ENCODE measurements around the gene RBM10. TPM values are rescaled to one million over a fixed set of nuclear protein-coding genes. Genes with fewer than 3 reads are reported as not detected.

Gene RBM10
- polyA plus RNA-seq, 6 donors from 2014 or later: 11.4 to 33.9 (median 22.1) TPM

DNA sequence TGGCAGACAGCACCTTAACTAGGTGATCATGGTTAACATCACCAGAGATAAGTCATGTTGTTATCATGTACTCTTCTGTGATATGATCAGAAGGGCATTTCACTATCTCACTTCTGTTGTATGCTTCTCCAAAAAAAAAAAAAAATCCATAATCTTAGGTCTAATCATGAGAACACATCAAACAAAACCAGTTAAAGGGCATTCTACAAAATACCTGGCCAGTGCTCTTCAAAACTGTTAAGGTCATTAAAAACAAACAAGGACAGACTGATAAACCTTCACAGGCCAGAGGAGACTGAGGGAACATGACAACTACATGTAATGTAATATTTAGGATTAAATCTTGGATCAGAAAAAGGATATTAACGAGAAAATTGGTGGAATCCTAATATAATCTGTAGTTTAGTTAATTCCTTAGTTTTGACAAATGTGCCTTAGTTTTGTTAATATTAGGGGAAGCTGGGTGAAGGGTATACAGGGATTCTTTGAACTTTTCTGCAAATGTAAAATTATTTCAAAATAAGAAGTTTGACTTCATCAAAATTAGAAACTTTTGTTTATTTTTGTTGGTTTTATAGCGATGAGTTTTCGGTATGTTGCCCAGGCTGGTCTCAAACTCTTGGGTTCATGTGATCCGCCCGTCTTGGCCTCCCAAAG, 18.0 kb downstream of the RBM10 start:
- DNase-seq (no peak), ATAC-seq (ENCODE audit: low read depth in 2 of 2) (no peak)
- no peak overlapping the region for H3K4me3 Mint-ChIP-seq
- peaks cover 0 to 16% (median 0%) of the 10 kb centered on the region in 3 donors for H3K4me1 Mint-ChIP-seq
- H3K27me3 Mint-ChIP-seq: no peaks in the 10 kb centered on the region
- H3K36me3 Mint-ChIP-seq: no peaks in the 10 kb centered on the region
- H3K27ac Mint-ChIP-seq: peak overlapping the region in 2 of 6 donors; percentile 26 to 62
- peaks cover 0 to 7% (median 0%) of the 10 kb centered on the region in 7 donors for H3K9me3 Mint-ChIP-seq

DNA sequence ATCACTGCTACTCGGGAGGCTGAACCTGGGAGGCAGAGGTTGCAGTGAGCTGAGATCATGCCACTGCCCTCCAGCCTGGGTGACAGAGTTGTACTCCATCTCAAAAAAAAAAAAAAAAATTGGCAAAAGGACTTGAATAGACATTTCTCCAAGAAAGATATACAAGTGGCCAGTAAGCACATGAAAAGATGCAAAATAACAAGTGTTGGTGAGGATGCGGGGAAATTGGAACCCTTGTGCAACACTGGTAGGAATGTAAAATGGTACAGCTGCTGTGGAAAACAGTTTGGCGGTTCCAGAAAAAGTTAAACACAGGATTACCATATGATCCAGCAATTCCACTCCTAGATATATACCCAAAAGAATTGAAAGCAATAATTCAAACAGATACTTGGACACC, 19.4 kb downstream of the RBM10 start:
- Mint-ChIP-seq H3K27me3 (no peaks in the 10 kb centered on the region), H3K36me3 (no peaks in the 10 kb centered on the region), H3K4me1 (peaks cover 0 to 16% (median 0%) of the 10 kb centered on the region in 3 donors), H3K27ac (peak overlapping the region in 1 of 6 donors; percentile 2), H3K9me3 (peaks cover 0 to 7% (median 0%) of the 10 kb centered on the region in 7 donors), H3K4me3 (no peak overlapping the region)
- ATAC-seq (ENCODE audit: low read depth in 2 of 2) (no peak), DNase-seq (no peak)

GRCh38 chrX:47166126-47166525, 21.1 kb downstream of the RBM10 start:
- no peak for ATAC-seq (ENCODE audit: low read depth in 2 of 2)
- Mint-ChIP-seq H3K27me3 (no peaks in the 10 kb centered on the region), H3K9me3 (peaks cover 0 to 7% (median 0%) of the 10 kb centered on the region in 7 donors), H3K27ac (peak overlapping the region in 1 of 6 donors; percentile 82), H3K4me3 (no peak overlapping the region), H3K4me1 (peaks cover 0 to 5% (median 0%) of the 10 kb centered on the region in 3 donors), H3K36me3 (no peaks in the 10 kb centered on the region)
- DNase-seq: no peak

DNA sequence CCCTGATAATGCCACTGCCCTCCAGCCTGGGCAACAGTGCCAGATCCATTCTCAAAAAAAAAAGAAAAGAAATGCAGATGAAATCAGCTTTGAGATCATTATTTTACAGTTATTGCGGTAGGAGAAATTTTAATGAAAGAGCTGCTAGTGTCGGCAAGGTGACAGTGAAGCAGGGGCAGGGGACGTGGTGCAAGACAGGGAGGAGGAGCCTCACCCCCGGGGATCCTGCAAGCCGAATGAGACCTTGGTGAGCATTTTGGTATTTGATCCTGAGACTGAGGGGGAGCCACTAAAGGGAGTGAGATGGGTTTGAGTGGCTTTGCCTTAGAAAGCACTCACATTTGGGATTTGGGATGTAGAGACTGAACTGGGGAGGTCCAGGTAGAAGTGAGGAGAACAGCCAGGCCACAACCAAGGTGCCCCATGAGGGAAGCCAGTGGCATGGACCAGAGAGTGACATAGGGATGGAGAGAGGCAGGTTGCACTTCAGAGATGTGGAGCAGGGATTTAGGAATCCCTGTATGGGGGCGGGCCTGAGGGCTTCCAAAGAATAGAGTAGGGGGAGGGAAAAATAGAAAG, 23.6 kb downstream of the RBM10 start:
- Mint-ChIP-seq H3K27me3 (peaks cover 0 to 15% (median 0%) of the 10 kb centered on the region in 3 donors), H3K4me1 (peaks cover 0 to 7% (median under 1%) of the 10 kb centered on the region in 3 donors), H3K9me3 (peaks cover 0 to 7% (median 0%) of the 10 kb centered on the region in 7 donors), H3K4me3 (peak overlapping the region in 1 of 8 donors; percentile 56), H3K27ac (no peak overlapping the region), H3K36me3 (peaks cover 4 to 7% of the 10 kb centered on the region in 2 donors)
- DNase-seq (no peak), ATAC-seq (ENCODE audit: low read depth in 2 of 2) (no peak)

DNA sequence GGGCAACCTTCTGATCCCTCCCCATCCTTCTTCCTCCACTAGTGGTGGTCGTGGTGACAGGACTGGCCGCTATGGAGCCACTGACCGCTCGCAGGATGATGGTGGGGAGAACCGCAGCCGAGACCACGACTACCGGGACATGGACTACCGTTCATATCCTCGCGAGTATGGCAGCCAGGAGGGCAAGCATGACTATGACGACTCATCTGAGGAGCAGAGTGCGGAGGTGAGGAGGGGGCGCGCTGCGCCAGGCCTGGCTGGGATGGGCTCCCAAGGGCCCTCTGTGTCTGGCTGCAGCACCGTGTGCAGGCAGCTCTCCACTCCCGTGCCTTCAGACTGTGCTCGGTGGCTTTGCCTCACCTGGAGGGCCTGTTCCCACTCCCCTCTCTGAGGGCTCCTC, 24.3 kb downstream of the RBM10 start:
- DNase-seq (no peak), ATAC-seq (ENCODE audit: low read depth in 2 of 2) (no peak)
- Mint-ChIP-seq H3K36me3 (peaks cover 4 to 14% of the 10 kb centered on the region in 2 donors), H3K4me3 (no peak overlapping the region), H3K4me1 (peaks cover 0 to 7% (median 5%) of the 10 kb centered on the region in 3 donors), H3K27me3 (peaks cover 0 to 22% (median 0%) of the 10 kb centered on the region in 3 donors), H3K9me3 (peaks cover 0 to 7% (median 0%) of the 10 kb centered on the region in 7 donors), H3K27ac (no peak overlapping the region)

DNA sequence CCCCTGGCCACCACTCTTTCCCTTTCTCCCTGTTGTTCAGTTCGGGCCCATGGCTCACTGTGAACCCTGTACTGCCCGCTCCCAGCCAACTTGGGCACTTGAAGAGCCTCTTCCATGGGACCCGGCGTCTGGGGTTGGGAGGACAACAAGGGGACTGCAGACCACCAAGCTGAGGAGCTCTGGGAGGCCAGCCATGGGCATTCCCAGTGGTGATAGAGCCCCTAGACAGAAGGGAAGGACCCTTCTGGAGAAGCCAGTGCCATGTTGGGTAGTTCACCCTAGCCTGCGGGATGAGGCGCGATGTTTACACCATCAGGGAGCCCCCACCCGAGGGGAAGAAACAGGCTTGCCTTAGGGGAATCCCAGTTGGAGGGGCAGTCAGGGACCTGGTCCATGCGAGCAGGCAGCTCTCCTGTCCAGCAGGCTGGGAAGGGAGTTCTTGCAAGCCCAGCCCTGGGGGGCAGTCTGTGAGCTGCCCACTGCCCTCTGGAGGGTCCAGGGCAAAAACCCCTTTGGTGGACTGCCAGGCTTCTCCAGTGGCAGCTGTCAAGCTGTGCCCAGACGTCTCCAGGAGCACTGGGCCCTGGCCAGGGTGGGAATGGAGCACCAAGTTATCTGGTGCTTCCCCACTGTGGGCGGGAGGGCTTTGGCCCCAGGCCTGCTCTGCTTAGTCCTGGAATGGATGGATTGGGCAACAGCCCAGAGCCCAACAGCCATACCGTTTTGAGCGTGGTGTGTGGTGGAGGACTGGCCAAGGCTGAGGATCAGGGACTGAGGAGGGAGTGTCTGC, 24.9 kb downstream of the RBM10 start:
- Mint-ChIP-seq H3K4me3 (no peak overlapping the region), H3K9me3 (peaks cover 0 to 1% (median 0%) of the 10 kb centered on the region in 7 donors), H3K4me1 (peaks cover 0 to 7% (median 5%) of the 10 kb centered on the region in 3 donors), H3K36me3 (peaks cover 4 to 15% of the 10 kb centered on the region in 2 donors), H3K27ac (no peak overlapping the region), H3K27me3 (peaks cover 0 to 28% (median 0%) of the 10 kb centered on the region in 3 donors)
- ATAC-seq (ENCODE audit: low read depth in 2 of 2) (no peak), DNase-seq (no peak)

DNA sequence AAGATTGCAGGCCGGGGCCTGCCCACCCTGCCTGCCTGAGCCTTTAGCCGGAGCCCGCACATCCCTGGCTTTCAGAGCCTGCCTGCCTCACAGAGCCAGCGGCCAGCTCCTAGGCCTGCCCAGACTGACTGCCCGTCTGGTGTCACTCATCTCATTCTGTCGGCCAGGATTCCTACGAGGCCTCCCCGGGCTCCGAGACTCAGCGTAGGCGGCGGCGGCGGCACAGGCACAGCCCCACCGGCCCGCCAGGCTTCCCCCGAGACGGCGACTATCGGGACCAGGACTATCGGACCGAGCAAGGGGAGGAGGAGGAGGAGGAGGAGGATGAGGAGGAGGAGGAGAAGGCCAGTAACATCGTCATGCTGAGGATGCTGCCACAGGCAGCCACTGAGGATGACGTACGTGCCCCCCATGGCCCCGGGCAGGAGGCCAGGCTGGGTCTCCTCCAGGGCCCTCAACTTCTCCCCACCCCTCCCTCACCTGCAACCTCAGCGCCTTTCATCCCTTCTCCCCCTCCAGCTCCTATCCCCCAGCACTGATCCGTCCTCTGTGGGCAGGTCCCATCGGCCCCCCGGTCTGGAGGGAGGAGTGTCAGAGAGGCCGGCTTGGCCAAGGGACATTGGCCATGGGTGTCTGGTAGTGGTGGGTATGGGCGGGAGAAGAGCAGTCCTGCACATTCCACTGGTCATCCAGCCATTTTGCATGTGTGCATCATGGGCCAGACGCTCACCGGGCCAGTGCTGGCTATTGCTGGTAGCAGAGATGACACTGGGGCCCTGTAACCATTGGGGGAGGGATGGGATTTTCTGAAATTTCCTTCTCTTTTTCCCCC, 26.1 kb downstream of the RBM10 start:
- DNase-seq (no peak), ATAC-seq (ENCODE audit: low read depth in 2 of 2) (no peak)
- no peaks in the 10 kb centered on the region for H3K9me3 Mint-ChIP-seq
- H3K4me1 Mint-ChIP-seq: peaks cover 0 to 5% (median 5%) of the 10 kb centered on the region in 3 donors
- peaks cover 4 to 17% of the 10 kb centered on the region in 2 donors for H3K36me3 Mint-ChIP-seq
- peaks cover 0 to 38% (median 0%) of the 10 kb centered on the region in 3 donors for H3K27me3 Mint-ChIP-seq
- H3K4me3 Mint-ChIP-seq: no peak overlapping the region
- H3K27ac Mint-ChIP-seq: no peak overlapping the region

GRCh38 chrX:47171996-47172395, 27.0 kb downstream of the RBM10 start:
- Mint-ChIP-seq H3K9me3 (no peaks in the 10 kb centered on the region), H3K27ac (peak overlapping the region in 1 of 6 donors; percentile 47), H3K4me1 (peaks cover 0 to 8% (median 4%) of the 10 kb centered on the region in 3 donors), H3K27me3 (peaks cover 0 to 47% (median 0%) of the 10 kb centered on the region in 3 donors), H3K36me3 (peaks cover 4 to 26% of the 10 kb centered on the region in 2 donors), H3K4me3 (no peak overlapping the region)
- DNase-seq: no peak
- no peak for ATAC-seq (ENCODE audit: low read depth in 2 of 2)

DNA sequence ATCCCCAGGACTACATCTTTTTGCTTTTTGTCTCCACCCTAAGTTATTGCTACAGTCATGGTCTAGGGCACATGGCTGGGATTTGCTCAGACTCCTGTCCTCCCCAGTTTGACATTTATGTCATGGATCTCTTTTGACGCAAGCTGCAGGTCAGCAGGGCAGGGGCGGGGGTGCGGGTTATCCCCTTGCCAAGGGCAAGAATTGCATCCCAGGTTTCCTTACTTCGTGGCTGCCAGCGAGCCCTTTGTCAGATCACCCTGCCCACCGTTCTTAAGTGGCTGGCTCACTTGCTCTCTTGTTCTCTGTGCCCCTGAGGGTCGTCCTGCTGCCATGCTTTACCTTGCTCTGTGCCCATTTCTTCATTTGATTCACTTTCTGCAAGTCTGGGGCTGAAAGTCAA, 27.5 kb downstream of the RBM10 start:
- peaks cover 0 to 47% (median 0%) of the 10 kb centered on the region in 3 donors for H3K27me3 Mint-ChIP-seq
- peaks cover 4 to 26% of the 10 kb centered on the region in 2 donors for H3K36me3 Mint-ChIP-seq
- no peak overlapping the region for H3K4me3 Mint-ChIP-seq
- no peaks in the 10 kb centered on the region for H3K9me3 Mint-ChIP-seq
- ATAC-seq (ENCODE audit: low read depth in 2 of 2) (no peak), DNase-seq (no peak)
- peak overlapping the region in 2 of 6 donors; percentile 57 to 69 for H3K27ac Mint-ChIP-seq
- H3K4me1 Mint-ChIP-seq: peaks cover 0 to 8% (median 4%) of the 10 kb centered on the region in 3 donors

GRCh38 chrX:47172971-47173792, 28.2 kb downstream of the RBM10 start:
- H3K9me3 Mint-ChIP-seq: no peaks in the 10 kb centered on the region
- H3K4me3 Mint-ChIP-seq: no peak overlapping the region
- DNase-seq: no peak
- H3K27ac Mint-ChIP-seq: peak overlapping the region in 1 of 6 donors; percentile 69
- H3K27me3 Mint-ChIP-seq: peaks cover 0 to 50% (median 0%) of the 10 kb centered on the region in 3 donors
- peaks cover 0 to 8% (median 4%) of the 10 kb centered on the region in 3 donors for H3K4me1 Mint-ChIP-seq
- peaks cover 9 to 26% of the 10 kb centered on the region in 2 donors for H3K36me3 Mint-ChIP-seq
- ATAC-seq (ENCODE audit: low read depth in 2 of 2): no peak

DNA sequence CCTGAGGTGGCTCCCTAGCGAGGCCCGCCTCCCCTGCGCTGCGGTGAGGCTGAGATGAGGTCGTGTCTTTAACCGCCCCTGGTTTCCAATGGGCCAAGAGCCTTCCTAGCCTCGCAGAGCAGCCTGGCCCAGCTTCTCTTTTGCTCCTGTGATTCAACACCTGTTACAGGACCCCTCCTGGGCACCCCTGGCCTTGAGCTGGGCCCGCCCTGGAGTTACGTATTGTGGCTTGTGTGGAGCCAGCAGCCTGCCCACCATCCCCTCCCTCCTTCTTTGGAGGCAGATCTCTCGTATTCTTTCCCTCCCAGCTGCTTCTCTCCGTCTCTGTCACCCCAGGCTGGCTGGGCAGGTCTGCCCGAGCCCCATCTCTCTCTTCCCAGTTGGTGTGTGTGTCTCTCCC, 29.4 kb downstream of the RBM10 start:
- H3K27ac Mint-ChIP-seq: peak overlapping the region in 1 of 6 donors; percentile 47
- no peak overlapping the region for H3K4me3 Mint-ChIP-seq
- H3K36me3 Mint-ChIP-seq: peaks cover 9 to 26% of the 10 kb centered on the region in 2 donors
- H3K4me1 Mint-ChIP-seq: peaks cover 0 to 8% (median 5%) of the 10 kb centered on the region in 3 donors
- DNase-seq (no peak), ATAC-seq (ENCODE audit: low read depth in 2 of 2) (no peak)
- no peaks in the 10 kb centered on the region for H3K9me3 Mint-ChIP-seq
- H3K27me3 Mint-ChIP-seq: peaks cover 0 to 62% (median 0%) of the 10 kb centered on the region in 3 donors
